GM21717 (cell line): ENCODE measurements around the gene POPDC2.

Experiments used
- ATAC-seq: cut with Tn5 transposase; IDR thresholded peaks from one replicate; pipeline ENCODE4 v1.9.1; 2021; ENCODE audit warnings: mild to moderate bottlenecking, moderate library complexity; ENCODE audit not compliant: unreplicated experiment

The POPDC2 gene

GRCh38 chr3:119672776-119673175, 12.4 kb upstream of the POPDC2 start:
- no peak for ATAC-seq

- ATAC-seq, result no peak
Observed at GRCh38 chr3:119669906-119670570, 9.6 kb upstream of the POPDC2 start.

GRCh38 chr3:119665954-119666559, 5.7 kb upstream of the POPDC2 start:
- ATAC-seq, result no peak

- ATAC-seq, result peak; percentile 53
Observed at GRCh38 chr3:119664850-119665379, 4.5 kb upstream of the POPDC2 start.

GRCh38 chr3:119664370-119664769, 4.0 kb upstream of the POPDC2 start:
- no peak for ATAC-seq

- no peak for ATAC-seq
Observed at GRCh38 chr3:119663885-119664284, 3.5 kb upstream of the POPDC2 start.

GRCh38 chr3:119662604-119663373, 2.4 kb upstream of the POPDC2 start:
- ATAC-seq, result no peak

- ATAC-seq, result no peak
Observed at GRCh38 chr3:119659606-119660291, 640 bp downstream of the POPDC2 start.

- no peak for ATAC-seq
Observed at GRCh38 chr3:119658994-119659393, 1.4 kb downstream of the POPDC2 start.

GRCh38 chr3:119657887-119658702, 2.3 kb downstream of the POPDC2 start:
- no peak for ATAC-seq

GRCh38 chr3:119653876-119654275, 6.5 kb downstream of the POPDC2 start:
- ATAC-seq, result no peak

- no peak for ATAC-seq
Observed at GRCh38 chr3:119652306-119653033, 7.9 kb downstream of the POPDC2 start.

- ATAC-seq, result no peak
Observed at GRCh38 chr3:119649761-119650160, 10.6 kb downstream of the POPDC2 start.

- ATAC-seq, result no peak
Observed at GRCh38 chr3:119647843-119648575, 12.4 kb downstream of the POPDC2 start.

- ATAC-seq, result no peak
Observed at GRCh38 chr3:119647171-119647570, 13.2 kb downstream of the POPDC2 start.

- ATAC-seq, result no peak
Observed at GRCh38 chr3:119645813-119646212, 14.6 kb downstream of the POPDC2 start.

- ATAC-seq, result no peak
Observed at GRCh38 chr3:119644481-119644880, 15.9 kb downstream of the POPDC2 start.

- ATAC-seq, result no peak
Observed at GRCh38 chr3:119643528-119643927, 16.9 kb downstream of the POPDC2 start.
